Thyroid gland (tissue), 4 donors: ENCODE results near the gene SRF. TPM values are rescaled to one million over a fixed set of nuclear protein-coding genes. Genes with fewer than 3 reads are reported as not detected.
A peak's percentile ranks its signal among the peaks of the same experiment; 100 is the strongest.

Experiments used
- DNase-seq, 2 donors: peaks; one replicate each; pipeline ENCODE4 v3.0.0-alpha.2; 2019
- H3K27ac ChIP-seq, 3 donors: fragments of 200-600 bp; sonication (generic); 1 replicate in 2 of 3; 2 replicates in 1 of 3; pipeline ENCODE4 v1.5.1; 2016 to 2019; ENCODE audit warnings: mild to moderate bottlenecking in 1 of 3, moderate library complexity in 1 of 3
- H3K27me3 ChIP-seq: fragments of 200-600 bp; sonication (generic); one replicate; pipeline ENCODE4 v1.5.1; 2019
- H3K36me3 ChIP-seq, 2 donors: fragments of 200-600 bp; sonication (generic); one replicate each; pipeline ENCODE4 v1.5.1; 2016 to 2019
- H3K4me1 ChIP-seq, 2 donors: fragments of 200-600 bp; sonication (generic); one replicate each; pipeline ENCODE4 v1.5.1; 2017 to 2019
- H3K4me3 ChIP-seq, 3 donors: fragments of 200-600 bp; sonication (generic); replicated peaks in 1 of 3; 1 replicate in 2 of 3; 2 replicates in 1 of 3; pipeline ENCODE4 v1.5.1; 2016; ENCODE audit warnings: mild to moderate bottlenecking in 1 of 3
- H3K9me3 ChIP-seq: fragments of 200-600 bp; sonication (generic); one replicate; pipeline ENCODE4 v1.5.1; 2017
- POLR2A ChIP-seq, 2 donors: fragments of 450-650 bp; IDR thresholded peaks; one replicate each; pipeline ENCODE4 v1.6.1; 2017; ENCODE audit warnings: antibody characterized with exemption in 2 of 2, mild to moderate bottlenecking in 2 of 2, moderate library complexity in 1 of 2
- WGBS, 2 donors: methylation state at CpG; one replicate each; pipeline ENCODE4 v1.1.5; 2017; 5-methylcytosine and 5-hydroxymethylcytosine counted together
- intact Hi-C: fragments of 100-400 bp; cut with DNase I; formaldehyde crosslinking; loops from one replicate; pipeline ENCODE4 v1.15.1; 2023
- total RNA-seq, 4 donors: library from RNA; depleted of rRNA; stranded (reverse); fragments of >200 nt; gene quantifications; one replicate each; pipeline ENCODE4 v1.2.3, GENCODE V29; 2016
- TF ChIP-seq, protein P1 (sequence below), 6 experiments: fragments of 200-600 bp in 3 of 6; fragments of 450-650 bp in 3 of 6; sonication (generic) in 3 of 6; IDR thresholded peaks; one replicate each; pipeline ENCODE4 v1.5.1; 2016 to 2019; ENCODE audit warnings: antibody characterized with exemption in 6 of 6, mild to moderate bottlenecking in 2 of 6, inconsistent platforms in 1 of 6, moderate library complexity in 1 of 6

SRF gene
- total RNA-seq, 4 donors from 2014 or later: 21.5 to 34.1 (median 22.6) TPM

DNA sequence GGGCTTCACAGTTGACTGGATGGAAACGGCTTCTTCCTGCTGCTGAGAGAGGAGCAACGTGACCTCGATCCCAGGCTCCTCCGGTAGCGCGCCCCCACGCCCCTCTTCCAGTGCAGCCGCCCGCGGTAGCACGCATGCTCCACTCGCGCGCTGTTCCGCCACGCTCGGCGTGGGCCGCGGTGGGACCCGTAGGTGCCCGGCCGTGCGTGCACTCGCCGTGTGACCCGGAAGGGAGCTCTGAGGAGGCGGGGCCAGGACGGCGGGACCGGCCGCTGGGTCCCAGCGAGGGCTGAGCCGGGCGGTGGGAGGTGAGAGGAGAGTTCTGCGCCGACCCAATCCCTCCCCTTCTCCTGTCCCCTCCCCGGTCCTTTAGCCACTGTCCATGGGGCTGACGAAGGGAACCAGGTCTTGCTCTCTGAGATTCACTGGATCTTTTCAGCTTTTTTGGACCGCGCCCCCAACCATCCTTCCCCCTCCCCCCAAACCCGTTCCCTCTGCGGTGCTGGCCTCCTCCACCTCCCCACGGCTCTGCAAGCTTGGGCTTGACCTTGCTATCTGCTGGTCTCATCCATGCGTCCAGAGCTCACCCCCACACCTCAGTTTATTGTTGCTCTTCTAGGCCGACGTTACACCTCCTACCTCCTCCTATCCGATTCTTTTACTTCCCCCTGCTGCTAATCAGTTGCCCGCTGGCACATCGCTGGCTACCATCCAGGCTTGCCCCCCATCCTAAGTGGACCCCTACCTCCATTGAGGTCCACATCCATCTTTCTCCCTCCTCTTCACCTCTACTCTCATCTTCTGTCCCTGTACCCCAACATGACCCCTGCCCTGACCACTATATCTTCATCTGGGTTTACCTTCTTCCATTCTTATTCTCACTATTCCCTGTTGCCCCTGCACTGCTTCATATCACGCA lies 11.1 kb downstream of the SRF start, which contains the start of gene CUL9:
Gene CUL9, plus strand, starts transcription at position 255 of the 919 bp plus-strand sequence. CDS start 2,115 bp downstream, outside the sequence.
- TF ChIP-seq POLR2A (IDR thresholded peaks at IDR 0.05): peak in 1 of 2 donors; percentile 75
- TF ChIP-seq, protein P1, sequence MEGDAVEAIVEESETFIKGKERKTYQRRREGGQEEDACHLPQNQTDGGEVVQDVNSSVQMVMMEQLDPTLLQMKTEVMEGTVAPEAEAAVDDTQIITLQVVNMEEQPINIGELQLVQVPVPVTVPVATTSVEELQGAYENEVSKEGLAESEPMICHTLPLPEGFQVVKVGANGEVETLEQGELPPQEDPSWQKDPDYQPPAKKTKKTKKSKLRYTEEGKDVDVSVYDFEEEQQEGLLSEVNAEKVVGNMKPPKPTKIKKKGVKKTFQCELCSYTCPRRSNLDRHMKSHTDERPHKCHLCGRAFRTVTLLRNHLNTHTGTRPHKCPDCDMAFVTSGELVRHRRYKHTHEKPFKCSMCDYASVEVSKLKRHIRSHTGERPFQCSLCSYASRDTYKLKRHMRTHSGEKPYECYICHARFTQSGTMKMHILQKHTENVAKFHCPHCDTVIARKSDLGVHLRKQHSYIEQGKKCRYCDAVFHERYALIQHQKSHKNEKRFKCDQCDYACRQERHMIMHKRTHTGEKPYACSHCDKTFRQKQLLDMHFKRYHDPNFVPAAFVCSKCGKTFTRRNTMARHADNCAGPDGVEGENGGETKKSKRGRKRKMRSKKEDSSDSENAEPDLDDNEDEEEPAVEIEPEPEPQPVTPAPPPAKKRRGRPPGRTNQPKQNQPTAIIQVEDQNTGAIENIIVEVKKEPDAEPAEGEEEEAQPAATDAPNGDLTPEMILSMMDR (IDR thresholded peaks at IDR 0.05): peak in 1 of 6 experiments; percentile 25
- Histone ChIP-seq H3K4me3 (peak within 1 kb of the TSS; percentile 52 to 90 (median 56)), H3K9me3 (no peaks in the 10 kb centered on the region), H3K4me1 (peaks cover 15% of the 10 kb centered on the region in 2 donors), H3K36me3 (peaks cover 32 to 40% of the 10 kb centered on the region in 2 donors), H3K27me3 (no peaks in the 10 kb centered on the region), H3K27ac (peak within 1 kb of the TSS; percentile 22 to 65 (median 64))
- intact Hi-C loops: no loop called here
- DNase-seq: peak; percentile 89
- WGBS, 2 donors: 1 to 3% methylated on average over 22 to 36 of the region's 51 CpGs

- Histone ChIP-seq H3K36me3 (peaks cover 27 to 47% of the 10 kb centered on the region in 2 donors), H3K4me1 (peaks cover 15% of the 10 kb centered on the region in 2 donors), H3K9me3 (no peaks in the 10 kb centered on the region), H3K27ac (no peak overlapping the region), H3K4me3 (no peak overlapping the region), H3K27me3 (no peaks in the 10 kb centered on the region)
- intact Hi-C loops: no loop called here
- no peak for TF ChIP-seq POLR2A (IDR thresholded peaks at IDR 0.05)
- TF ChIP-seq, protein P1 (IDR thresholded peaks at IDR 0.05): no peak
- no peak for DNase-seq
- WGBS, 2 donors: 98 to 99% methylated on average over 4 of the region's 4 CpGs
These were observed 12.4 kb downstream of the SRF start for GRCh38 chr6:43183441-43183840.

DNA sequence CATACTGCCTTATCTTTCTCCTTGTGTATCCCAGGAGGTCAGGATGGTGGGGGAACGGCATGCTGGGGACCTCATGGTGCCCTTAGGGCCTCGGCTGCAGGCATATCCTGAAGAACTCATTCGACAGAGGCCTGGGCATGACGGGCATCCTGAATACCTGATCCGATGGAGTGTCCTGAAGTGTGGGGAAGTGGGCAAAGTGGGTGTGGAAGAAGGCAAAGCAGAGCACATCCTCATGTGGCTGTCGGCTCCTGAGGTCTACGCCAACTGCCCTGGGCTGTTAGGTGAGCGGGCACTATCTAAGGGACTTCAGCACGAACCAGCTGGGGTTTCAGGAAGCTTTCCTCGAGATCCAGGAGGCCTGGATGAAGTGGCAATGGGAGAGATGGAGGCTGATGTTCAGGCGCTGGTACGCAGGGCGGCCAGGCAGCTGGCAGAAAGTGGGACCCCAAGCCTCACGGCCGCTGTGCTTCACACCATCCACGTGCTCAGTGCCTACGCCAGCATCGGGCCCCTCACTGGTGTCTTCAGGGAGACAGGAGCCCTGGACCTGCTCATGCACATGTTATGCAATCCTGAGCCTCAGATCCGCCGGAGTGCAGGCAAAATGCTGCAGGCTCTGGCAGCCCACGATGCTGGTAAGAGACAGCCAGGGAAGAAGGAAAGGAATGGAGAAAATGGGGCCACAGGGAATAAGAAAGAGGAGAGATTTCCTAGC lies 13.4 kb downstream of the SRF start:
- H3K4me1 ChIP-seq: peaks cover 15% of the 10 kb centered on the region in 2 donors
- H3K4me3 ChIP-seq: no peak overlapping the region
- WGBS, 2 donors: 93 to 95% methylated on average over 21 of the region's 21 CpGs
- H3K9me3 ChIP-seq: no peaks in the 10 kb centered on the region
- DNase-seq: no peak
- H3K27ac ChIP-seq: no peak overlapping the region
- no peaks in the 10 kb centered on the region for H3K27me3 ChIP-seq
- no peak for TF ChIP-seq POLR2A (IDR thresholded peaks at IDR 0.05)
- TF ChIP-seq, protein P1 (IDR thresholded peaks at IDR 0.05): no peak
- intact Hi-C loops: no loop called here
- H3K36me3 ChIP-seq: peaks cover 17 to 41% of the 10 kb centered on the region in 2 donors

GRCh38 chr6:43185391-43185985 lies 14.4 kb downstream of the SRF start:
- Histone ChIP-seq H3K9me3 (no peaks in the 10 kb centered on the region), H3K4me1 (peaks cover 15% of the 10 kb centered on the region in 2 donors), H3K36me3 (peaks cover 10 to 36% of the 10 kb centered on the region in 2 donors), H3K27me3 (no peaks in the 10 kb centered on the region), H3K27ac (no peak overlapping the region), H3K4me3 (no peak overlapping the region)
- WGBS, 2 donors: 82 to 86% methylated on average over 5 of the region's 5 CpGs
- intact Hi-C loops: no loop called here
- TF ChIP-seq, protein P1 (IDR thresholded peaks at IDR 0.05): no peak
- TF ChIP-seq POLR2A (IDR thresholded peaks at IDR 0.05): no peak
- no peak for DNase-seq
